Measurements from ENCODE around the gene LAMA5.

The LAMA5 gene

GRCh38 chr20:62363920-62364851 lies 2.9 kb downstream of the LAMA5 start:
- H3K27me3 ChIP-seq (ENCODE audit: low read depth, low read length): peaks cover 14% of the 10 kb centered on the region
- H3K79me2 ChIP-seq (ENCODE audit: low read length): no peaks in the 10 kb centered on the region
- no peak overlapping the region for H3K27ac ChIP-seq (ENCODE audit: low read length)
- TF ChIP-seq EZH2phosphoT487 (IDR thresholded peaks at IDR 0.05; ENCODE audit: low read depth) (no peak), CTCF (IDR thresholded peaks at IDR 0.05; ENCODE audit: low read depth, low read length) (no peak)
- H4K20me1 ChIP-seq (ENCODE audit: insufficient read depth, low read length): 0 out of 2 replicates have a peak, but pooled peaks cover 11% of the 10 kb centered on the region
- H3K4me3 ChIP-seq (ENCODE audit: low read length): no peak overlapping the region
- peaks cover 22% of the 10 kb centered on the region for H3K4me1 ChIP-seq (ENCODE audit: low read length)
- H3K4me2 ChIP-seq (ENCODE audit: low read length): no peak overlapping the region
- no peak overlapping the region for H2AFZ ChIP-seq (ENCODE audit: low read depth, low read length)
- no peaks in the 10 kb centered on the region for H3K9me3 ChIP-seq (ENCODE audit: insufficient read depth, low read length)
- no peak overlapping the region for H3K9ac ChIP-seq (ENCODE audit: low read length)
- H3K36me3 ChIP-seq (replicated peaks; ENCODE audit: low read depth, low read length): no peaks in the 10 kb centered on the region

- H3K27me3 ChIP-seq (ENCODE audit: low read depth, low read length): peaks cover 5% of the 10 kb centered on the region
- 0 out of 2 replicates have a peak, but pooled peaks cover 11% of the 10 kb centered on the region for H4K20me1 ChIP-seq (ENCODE audit: insufficient read depth, low read length)
- no peaks in the 10 kb centered on the region for H3K79me2 ChIP-seq (ENCODE audit: low read length)
- no peak overlapping the region for H3K4me3 ChIP-seq (ENCODE audit: low read length)
- H3K9ac ChIP-seq (ENCODE audit: low read length): no peak overlapping the region
- H3K27ac ChIP-seq (ENCODE audit: low read length): no peak overlapping the region
- H3K9me3 ChIP-seq (ENCODE audit: insufficient read depth, low read length): no peaks in the 10 kb centered on the region
- H3K4me2 ChIP-seq (ENCODE audit: low read length): no peak overlapping the region
- H3K4me1 ChIP-seq (ENCODE audit: low read length): peaks cover 17% of the 10 kb centered on the region
- H3K36me3 ChIP-seq (replicated peaks; ENCODE audit: low read depth, low read length): no peaks in the 10 kb centered on the region
- no peak overlapping the region for H2AFZ ChIP-seq (ENCODE audit: low read depth, low read length)
- TF ChIP-seq CTCF (IDR thresholded peaks at IDR 0.05; ENCODE audit: low read depth, low read length): peak; percentile 45
- no peak for TF ChIP-seq EZH2phosphoT487 (IDR thresholded peaks at IDR 0.05; ENCODE audit: low read depth)
Measured at GRCh38 chr20:62362991-62363919, 3.9 kb downstream of the LAMA5 start.

- H3K36me3 ChIP-seq (replicated peaks; ENCODE audit: low read depth, low read length): no peaks in the 10 kb centered on the region
- H4K20me1 ChIP-seq (ENCODE audit: insufficient read depth, low read length): peaks cover 14% of the 10 kb centered on the region; the same call in 1 of the 2 replicates
- no peaks in the 10 kb centered on the region for H3K27me3 ChIP-seq (ENCODE audit: low read depth, low read length)
- no peak overlapping the region for H2AFZ ChIP-seq (ENCODE audit: low read depth, low read length)
- H3K4me1 ChIP-seq (ENCODE audit: low read length): peaks cover 10% of the 10 kb centered on the region
- no peak overlapping the region for H3K4me2 ChIP-seq (ENCODE audit: low read length)
- no peaks in the 10 kb centered on the region for H3K9me3 ChIP-seq (ENCODE audit: insufficient read depth, low read length)
- H3K4me3 ChIP-seq (ENCODE audit: low read length): no peak overlapping the region
- H3K9ac ChIP-seq (ENCODE audit: low read length): no peak overlapping the region
- TF ChIP-seq CTCF (IDR thresholded peaks at IDR 0.05; ENCODE audit: low read depth, low read length) (no peak), EZH2phosphoT487 (IDR thresholded peaks at IDR 0.05; ENCODE audit: low read depth) (no peak)
- H3K27ac ChIP-seq (ENCODE audit: low read length): no peak overlapping the region
- H3K79me2 ChIP-seq (ENCODE audit: low read length): no peaks in the 10 kb centered on the region
Measured at GRCh38 chr20:62362590-62362940, 4.5 kb downstream of the LAMA5 start.

Measured in OCI-LY3 (cell line).